DOHH2 (cell line): ENCODE data around the gene STPG4.
"Not testable (repeated sequence)": the region's sequence is repeated elsewhere in the genome, so short reads cannot be mapped to it uniquely, and the experiment has no call there.

Experiments
- H3F3A ChIP-seq: fragments of 200-600 bp; sonication (generic), shearing (Covaris generic); 2 replicates; pipeline ENCODE4 v1.6.0; 2016; ENCODE audit warnings: antibody characterized with exemption, mild to moderate bottlenecking; ENCODE audit not compliant: control insufficient read depth, insufficient read depth
- H3K27ac ChIP-seq: fragments of 200-600 bp; sonication (generic); 2 replicates; pipeline ENCODE4 v1.5.1; 2014; ENCODE audit warnings: low read depth, mild to moderate bottlenecking, low read length, moderate library complexity
- H3K27me3 ChIP-seq: fragments of 200-600 bp; sonication (generic); 2 replicates; pipeline ENCODE4 v1.6.1; 2014; ENCODE audit warnings: mild to moderate bottlenecking, low read length, mixed read lengths; ENCODE audit not compliant: control insufficient read depth
- H3K36me3 ChIP-seq: fragments of 200-600 bp; sonication (generic); 2 replicates; pipeline ENCODE4 v1.6.1; 2014; ENCODE audit warnings: mild to moderate bottlenecking, low read length, moderate library complexity, mixed read lengths; ENCODE audit not compliant: control insufficient read depth
- H3K4me1 ChIP-seq: fragments of 200-600 bp; sonication (generic); 2 replicates; pipeline ENCODE4 v1.6.1; 2014; ENCODE audit warnings: mild to moderate bottlenecking, low read length, mixed read lengths; ENCODE audit not compliant: control insufficient read depth
- H3K4me2 ChIP-seq: fragments of 200-600 bp; sonication (generic); 2 replicates; pipeline ENCODE4 v1.6.0; 2014; ENCODE audit warnings: mild to moderate bottlenecking, low read length, moderate library complexity
- H3K4me3 ChIP-seq: fragments of 200-600 bp; sonication (generic); 2 replicates; pipeline ENCODE4 v1.5.1; 2014; ENCODE audit warnings: mild to moderate bottlenecking, low read length, mixed read lengths
- H3K79me2 ChIP-seq: fragments of 200-600 bp; sonication (generic); 2 replicates; pipeline ENCODE4 v1.6.1; 2014; ENCODE audit warnings: mild to moderate bottlenecking, low read length, mixed read lengths; ENCODE audit not compliant: control insufficient read depth
- H3K9me2 ChIP-seq: fragments of 200-600 bp; sonication (generic); replicated peaks from 2 replicates; pipeline ENCODE4 v1.6.1; 2014; ENCODE audit warnings: mild to moderate bottlenecking, low read length, mixed read lengths; ENCODE audit not compliant: control insufficient read depth
- H3K9me3 ChIP-seq: fragments of 200-600 bp; sonication (generic); 2 replicates; pipeline ENCODE4 v1.6.1; 2014; ENCODE audit warnings: antibody characterized with exemption, low read length, mixed read lengths; ENCODE audit not compliant: control insufficient read depth, insufficient read depth
- H4K20me1 ChIP-seq: fragments of 200-600 bp; sonication (generic); 2 replicates; pipeline ENCODE4 v1.6.0; 2014; ENCODE audit warnings: low read depth, mild to moderate bottlenecking, antibody characterized with exemption, low read length, moderate library complexity; ENCODE audit not compliant: control insufficient read depth, insufficient read depth
- CTCF ChIP-seq: fragments of 200-600 bp; sonication (generic); IDR thresholded peaks from one replicate; pipeline ENCODE4 v1.5.1; 2014; ENCODE audit warnings: antibody characterized with exemption, mild to moderate bottlenecking, low read depth, low read length; ENCODE audit not compliant: poor library complexity, severe bottlenecking
- EZH2phosphoT487 ChIP-seq: fragments of 200-600 bp; sonication (generic); IDR thresholded peaks from 2 replicates; pipeline ENCODE4 v1.6.1; 2017; ENCODE audit warnings: borderline replicate concordance, mild to moderate bottlenecking, antibody characterized with exemption, low read length, moderate library complexity, mixed read lengths

The STPG4 gene

GRCh38 chr2:47190188-47190881 lies 35.2 kb upstream of the STPG4 start:
- TF ChIP-seq CTCF, result no peak
- TF ChIP-seq EZH2phosphoT487, result no peak
- Histone ChIP-seq H3K27ac (no peak overlapping the region), H3K36me3 (no peaks in the 10 kb centered on the region), H4K20me1 (no peaks in the 10 kb centered on the region), H3K79me2 (no peaks in the 10 kb centered on the region), H3K4me1 (no peaks in the 10 kb centered on the region), H3F3A (no peaks in the 10 kb centered on the region), H3K27me3 (peaks cover 10% of the 10 kb centered on the region; the same call in 1 of the 2 replicates), H3K4me2 (no peak overlapping the region), H3K9me3 (no peaks in the 10 kb centered on the region), H3K4me3 (no peak overlapping the region), H3K9me2 (no peaks in the 10 kb centered on the region)

- Histone ChIP-seq H3K4me2 (no peak overlapping the region), H3K27ac (no peak overlapping the region), H3K4me3 (no peak overlapping the region), H3K27me3 (peaks cover 10% of the 10 kb centered on the region; the same call in 1 of the 2 replicates), H3K9me3 (no peaks in the 10 kb centered on the region), H4K20me1 (no peaks in the 10 kb centered on the region), H3F3A (no peaks in the 10 kb centered on the region), H3K4me1 (no peaks in the 10 kb centered on the region), H3K36me3 (no peaks in the 10 kb centered on the region), H3K79me2 (no peaks in the 10 kb centered on the region), H3K9me2 (no peaks in the 10 kb centered on the region)
- TF ChIP-seq EZH2phosphoT487 (no peak), CTCF (no peak)
These were observed 34.5 kb upstream of the STPG4 start for GRCh38 chr2:47189635-47190034.

- no peaks in the 10 kb centered on the region for H3F3A ChIP-seq
- no peaks in the 10 kb centered on the region for H3K36me3 ChIP-seq
- TF ChIP-seq EZH2phosphoT487 (no peak), CTCF (no peak)
- no peaks in the 10 kb centered on the region for H3K79me2 ChIP-seq
- H3K4me2 ChIP-seq, result no peak overlapping the region
- H3K4me1 ChIP-seq, result no peaks in the 10 kb centered on the region
- no peak overlapping the region for H3K4me3 ChIP-seq
- peaks cover 4% of the 10 kb centered on the region; the same call in 1 of the 2 replicates for H3K27me3 ChIP-seq
- H3K9me3 ChIP-seq, result no peaks in the 10 kb centered on the region
- H4K20me1 ChIP-seq, result no peaks in the 10 kb centered on the region
- no peak overlapping the region for H3K27ac ChIP-seq
- H3K9me2 ChIP-seq, result no peaks in the 10 kb centered on the region
These were observed 32.0 kb upstream of the STPG4 start for GRCh38 chr2:47187069-47187468.

- no peaks in the 10 kb centered on the region for H3K79me2 ChIP-seq
- TF ChIP-seq CTCF (no peak), EZH2phosphoT487 (no peak)
These were observed 31.2 kb upstream of the STPG4 start for GRCh38 chr2:47186351-47186750.

GRCh38 chr2:47185098-47185497 lies 30.0 kb upstream of the STPG4 start:
- H3K9me2 ChIP-seq, H3K4me1 ChIP-seq, H3F3A ChIP-seq, H3K9me3 ChIP-seq, H3K36me3 ChIP-seq, H3K27me3 ChIP-seq, H3K27ac ChIP-seq, H3K79me2 ChIP-seq, H4K20me1 ChIP-seq, H3K4me2 ChIP-seq, H3K4me3 ChIP-seq: not testable (repeated sequence)

More at GRCh38 chr2:47186351-47186750, 31.2 kb upstream of the STPG4 start:
- Histone ChIP-seq H3F3A (no peaks in the 10 kb centered on the region), H3K9me2 (no peaks in the 10 kb centered on the region), H3K27ac (no peak overlapping the region), H3K9me3 (no peaks in the 10 kb centered on the region), H3K4me1 (no peaks in the 10 kb centered on the region), H3K36me3 (no peaks in the 10 kb centered on the region), H3K27me3 (peaks cover 4% of the 10 kb centered on the region; the same call in 1 of the 2 replicates), H3K4me3 (no peak overlapping the region), H4K20me1 (no peaks in the 10 kb centered on the region), H3K4me2 (no peak overlapping the region)
